Osteocyte (in vitro differentiated cells): ENCODE results near the gene GSTM1. TPM values are rescaled to one million over a fixed set of nuclear protein-coding genes. Genes with fewer than 3 reads are reported as not detected.
"Not testable (repeated sequence)": the region's sequence is repeated elsewhere in the genome, so short reads cannot be mapped to it uniquely, and the experiment has no call there.

ENCODE experiments used
- DNase-seq: peaks from one replicate; pipeline ENCODE4 v3.0.0; 2021; ENCODE audit warnings: mixed read lengths; ENCODE audit not compliant: unreplicated experiment; ENCODE audit errors: extremely low spot score
- H3K27ac Mint-ChIP-seq: one replicate; pipeline ENCODE4 v1.8.0; 2021; ENCODE audit warnings: mild to moderate bottlenecking, mixed read lengths; ENCODE audit not compliant: unreplicated experiment
- H3K27me3 Mint-ChIP-seq: one replicate; pipeline ENCODE4 v1.8.0; 2021; ENCODE audit warnings: mixed read lengths; ENCODE audit not compliant: unreplicated experiment
- H3K36me3 Mint-ChIP-seq: one replicate; pipeline ENCODE4 v1.8.0; 2021; ENCODE audit warnings: mixed read lengths; ENCODE audit not compliant: unreplicated experiment
- H3K4me1 Mint-ChIP-seq: one replicate; pipeline ENCODE4 v1.8.0; 2021; ENCODE audit warnings: mixed read lengths; ENCODE audit not compliant: unreplicated experiment
- H3K4me3 Mint-ChIP-seq: one replicate; pipeline ENCODE4 v1.8.0; 2021; ENCODE audit warnings: mild to moderate bottlenecking, moderate library complexity, mixed read lengths; ENCODE audit not compliant: unreplicated experiment
- H3K9me3 Mint-ChIP-seq: one replicate; pipeline ENCODE4 v1.8.0; 2021; ENCODE audit warnings: mixed read lengths; ENCODE audit not compliant: unreplicated experiment
- CTCF ChIP-seq: fragments of 200-600 bp; sonication (generic); IDR thresholded peaks from 2 replicates; pipeline ENCODE4 v1.5.0; 2021; ENCODE audit warnings: antibody characterized with exemption, mild to moderate bottlenecking, moderate library complexity
- total RNA-seq: library from RNA; stranded (reverse); gene quantifications from 2 replicates; pipeline ENCODE4 v1.2.1, GENCODE V29; 2021

GSTM1 gene
- total RNA-seq, 1 donor from 2014 or later, result 7.8 TPM

- TF ChIP-seq CTCF, result no peak
- no peak overlapping the region for H3K4me3 Mint-ChIP-seq
- H3K27ac Mint-ChIP-seq, result no peak overlapping the region
- DNase-seq, result no peak
- H3K36me3 Mint-ChIP-seq, result no peaks in the 10 kb centered on the region
- no peaks in the 10 kb centered on the region for H3K9me3 Mint-ChIP-seq
- H3K27me3 Mint-ChIP-seq, result no peaks in the 10 kb centered on the region
- no peaks in the 10 kb centered on the region for H3K4me1 Mint-ChIP-seq
These were observed 9.4 kb downstream of the GSTM1 start for GRCh38 chr1:109697066-109697465.

GRCh38 chr1:109697861-109698260 is 10.2 kb downstream of the GSTM1 start:
- not testable (repeated sequence) for DNase-seq, H3K27ac Mint-ChIP-seq, H3K27me3 Mint-ChIP-seq

GRCh38 chr1:109702940-109703339 is 15.3 kb downstream of the GSTM1 start:
- H3K4me1 Mint-ChIP-seq, DNase-seq, H3K27ac Mint-ChIP-seq, H3K4me3 Mint-ChIP-seq, H3K36me3 Mint-ChIP-seq, H3K27me3 Mint-ChIP-seq: not testable (repeated sequence)
- peaks cover 16% of the 10 kb centered on the region for H3K9me3 Mint-ChIP-seq

More at GRCh38 chr1:109697861-109698260, 10.2 kb downstream of the GSTM1 start:
- not testable (repeated sequence) for H3K36me3 Mint-ChIP-seq, H3K4me1 Mint-ChIP-seq, H3K9me3 Mint-ChIP-seq, H3K4me3 Mint-ChIP-seq

GRCh38 chr1:109704173-109704572 is 16.6 kb downstream of the GSTM1 start:
- DNase-seq, result no peak
- H3K4me1 Mint-ChIP-seq, result no peaks in the 10 kb centered on the region
- H3K27ac Mint-ChIP-seq, result no peak overlapping the region
- H3K4me3 Mint-ChIP-seq, result no peak overlapping the region
- no peak for TF ChIP-seq CTCF
- H3K27me3 Mint-ChIP-seq, result peaks cover 9% of the 10 kb centered on the region
- peaks cover 27% of the 10 kb centered on the region for H3K9me3 Mint-ChIP-seq
- peaks cover 2% of the 10 kb centered on the region for H3K36me3 Mint-ChIP-seq

GRCh38 chr1:109705411-109705810 is 17.8 kb downstream of the GSTM1 start:
- Mint-ChIP-seq H3K4me1 (no peaks in the 10 kb centered on the region), H3K9me3 (peaks cover 32% of the 10 kb centered on the region), H3K36me3 (peaks cover 2% of the 10 kb centered on the region), H3K27me3 (peaks cover 9% of the 10 kb centered on the region), H3K27ac (no peak overlapping the region), H3K4me3 (no peak overlapping the region)
- TF ChIP-seq CTCF, result no peak
- no peak for DNase-seq

GRCh38 chr1:109708949-109709348 is 21.3 kb downstream of the GSTM1 start:
- DNase-seq, H3K4me3 Mint-ChIP-seq, H3K27ac Mint-ChIP-seq, H3K4me1 Mint-ChIP-seq, H3K36me3 Mint-ChIP-seq: not testable (repeated sequence)
- peaks cover 24% of the 10 kb centered on the region for H3K9me3 Mint-ChIP-seq
- peaks cover 11% of the 10 kb centered on the region for H3K27me3 Mint-ChIP-seq

- H3K4me3 Mint-ChIP-seq, H3K27ac Mint-ChIP-seq, H3K4me1 Mint-ChIP-seq, DNase-seq, H3K36me3 Mint-ChIP-seq, H3K27me3 Mint-ChIP-seq: not testable (repeated sequence)
- H3K9me3 Mint-ChIP-seq, result peaks cover 18% of the 10 kb centered on the region
These were observed 22.2 kb downstream of the GSTM1 start for GRCh38 chr1:109709822-109710221.

GRCh38 chr1:109711593-109712320 is 24.1 kb downstream of the GSTM1 start, which contains the start of gene GSTM5:
Gene GSTM5 (plus strand): TSS chr1:109712251. CDS start chr1:109712313, 62 bp downstream.
- peaks cover 18% of the 10 kb centered on the region for H3K9me3 Mint-ChIP-seq
- DNase-seq, H3K4me3 Mint-ChIP-seq: not testable (repeated sequence)

More at GRCh38 chr1:109711593-109712320, 24.1 kb downstream of the GSTM1 start, which contains the start of gene GSTM5:
- H3K36me3 Mint-ChIP-seq, H3K27ac Mint-ChIP-seq, H3K4me1 Mint-ChIP-seq, H3K27me3 Mint-ChIP-seq: not testable (repeated sequence)
